ENCODE measurements around the gene ARHGAP18. TPM values are rescaled to one million over a fixed set of nuclear protein-coding genes. Genes with fewer than 3 reads are reported as not detected.

Gene ARHGAP18
- total and polyA plus RNA-seq, 12 donors = 2.2 to 15.4 (median 4.1) TPM

DNA sequence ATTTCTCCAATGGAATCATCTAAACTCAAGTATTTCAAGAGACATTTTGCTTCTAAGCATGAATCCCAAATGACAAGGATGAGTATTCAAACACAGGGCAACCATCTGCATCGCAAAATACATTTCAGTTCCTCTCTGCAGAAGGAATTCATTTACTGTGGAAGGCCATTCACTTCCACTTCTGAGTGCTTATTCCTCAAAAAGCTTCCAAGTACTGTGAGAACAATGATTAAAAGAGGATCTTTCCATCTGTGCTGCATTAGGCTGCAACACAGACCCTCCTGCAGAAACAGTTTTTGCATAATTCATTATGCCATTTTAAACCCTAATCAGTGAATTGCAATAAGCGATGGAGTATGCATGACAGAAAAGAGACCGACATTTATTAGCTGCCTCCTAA is 52.5 kb downstream of the ARHGAP18 start:
- intact Hi-C loops (cut with DNase I) = no loop called here
- no peak for DNase-seq
- Histone ChIP-seq H3K27ac (no peak overlapping the region), H3K9me3 (no peaks in the 10 kb centered on the region), H3K27me3 (no peaks in the 10 kb centered on the region), H3K4me1 (peaks cover 0 to 30% (median 11%) of the 10 kb centered on the region in 9 donors), H3K36me3 (no peaks in the 10 kb centered on the region), H3K4me3 (no peak overlapping the region)
- no peak for ATAC-seq
- 86 to 90% methylated on average over 3 of the region's 3 CpGs for WGBS, 2 donors
- TF ChIP-seq, protein P1, sequence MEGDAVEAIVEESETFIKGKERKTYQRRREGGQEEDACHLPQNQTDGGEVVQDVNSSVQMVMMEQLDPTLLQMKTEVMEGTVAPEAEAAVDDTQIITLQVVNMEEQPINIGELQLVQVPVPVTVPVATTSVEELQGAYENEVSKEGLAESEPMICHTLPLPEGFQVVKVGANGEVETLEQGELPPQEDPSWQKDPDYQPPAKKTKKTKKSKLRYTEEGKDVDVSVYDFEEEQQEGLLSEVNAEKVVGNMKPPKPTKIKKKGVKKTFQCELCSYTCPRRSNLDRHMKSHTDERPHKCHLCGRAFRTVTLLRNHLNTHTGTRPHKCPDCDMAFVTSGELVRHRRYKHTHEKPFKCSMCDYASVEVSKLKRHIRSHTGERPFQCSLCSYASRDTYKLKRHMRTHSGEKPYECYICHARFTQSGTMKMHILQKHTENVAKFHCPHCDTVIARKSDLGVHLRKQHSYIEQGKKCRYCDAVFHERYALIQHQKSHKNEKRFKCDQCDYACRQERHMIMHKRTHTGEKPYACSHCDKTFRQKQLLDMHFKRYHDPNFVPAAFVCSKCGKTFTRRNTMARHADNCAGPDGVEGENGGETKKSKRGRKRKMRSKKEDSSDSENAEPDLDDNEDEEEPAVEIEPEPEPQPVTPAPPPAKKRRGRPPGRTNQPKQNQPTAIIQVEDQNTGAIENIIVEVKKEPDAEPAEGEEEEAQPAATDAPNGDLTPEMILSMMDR (IDR thresholded peaks at IDR 0.05) = no peak

DNA sequence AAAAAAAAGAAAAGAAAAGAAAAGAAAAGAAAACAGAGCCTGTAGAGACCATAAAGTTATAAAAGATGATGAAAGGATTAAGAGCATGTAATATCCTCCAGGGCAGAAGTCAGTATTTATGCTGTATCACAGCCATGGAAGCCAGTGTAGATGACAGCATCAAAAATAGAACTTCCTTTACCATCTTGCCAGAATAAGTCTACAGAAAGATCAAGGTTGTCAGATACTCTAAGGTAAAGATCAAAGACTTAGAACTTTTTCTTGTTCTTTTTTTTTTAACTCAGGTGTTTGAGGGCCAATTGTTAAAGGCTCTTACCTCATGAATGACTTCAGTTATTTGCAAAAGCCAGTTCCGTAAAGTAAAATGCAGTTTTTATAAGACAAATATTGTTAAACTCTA is 54.6 kb downstream of the ARHGAP18 start:
- no peaks in the 10 kb centered on the region for H3K36me3 ChIP-seq
- 97% methylated on average over 1 of the region's 1 CpG for WGBS, 2 donors
- H3K27ac ChIP-seq = no peak overlapping the region
- H3K4me3 ChIP-seq = no peak overlapping the region
- DNase-seq = no peak
- no peak for ATAC-seq
- no peaks in the 10 kb centered on the region for H3K27me3 ChIP-seq
- intact Hi-C loops (cut with DNase I) = no loop called here
- no peaks in the 10 kb centered on the region for H3K9me3 ChIP-seq
- TF ChIP-seq, protein P1 (IDR thresholded peaks at IDR 0.05) = no peak
- H3K4me1 ChIP-seq = peaks cover 0 to 26% (median 7%) of the 10 kb centered on the region in 9 donors

DNA sequence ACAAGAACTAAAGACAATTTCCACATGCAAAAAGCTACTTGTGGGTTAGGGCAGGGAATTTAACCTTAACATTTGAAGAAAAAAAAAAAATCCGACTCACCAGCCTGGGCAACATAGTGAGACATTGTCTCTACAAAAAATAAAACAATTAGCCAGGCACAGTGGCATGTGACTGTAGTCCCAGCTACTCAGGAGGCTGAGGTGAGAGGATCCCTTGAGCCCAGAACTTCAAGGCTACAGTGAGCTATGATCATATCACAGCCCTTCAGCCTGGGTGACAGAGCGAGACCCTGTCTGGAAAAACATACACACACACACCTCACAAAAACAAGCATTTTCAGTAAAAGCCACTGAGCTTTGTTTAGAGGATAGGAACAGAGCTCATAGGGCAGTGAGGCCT is 56.2 kb downstream of the ARHGAP18 start:
- H3K27ac ChIP-seq = no peak overlapping the region
- intact Hi-C loops (cut with DNase I) = no loop called here
- H3K36me3 ChIP-seq = no peaks in the 10 kb centered on the region
- TF ChIP-seq, protein P1 (IDR thresholded peaks at IDR 0.05) = no peak
- no peak overlapping the region for H3K4me3 ChIP-seq
- WGBS, 2 donors = 93% methylated on average over 2 of the region's 2 CpGs
- DNase-seq (no peak), ATAC-seq (no peak)
- peaks cover 0 to 28% (median 12%) of the 10 kb centered on the region in 9 donors for H3K4me1 ChIP-seq
- H3K9me3 ChIP-seq = no peaks in the 10 kb centered on the region
- H3K27me3 ChIP-seq = no peaks in the 10 kb centered on the region

DNA sequence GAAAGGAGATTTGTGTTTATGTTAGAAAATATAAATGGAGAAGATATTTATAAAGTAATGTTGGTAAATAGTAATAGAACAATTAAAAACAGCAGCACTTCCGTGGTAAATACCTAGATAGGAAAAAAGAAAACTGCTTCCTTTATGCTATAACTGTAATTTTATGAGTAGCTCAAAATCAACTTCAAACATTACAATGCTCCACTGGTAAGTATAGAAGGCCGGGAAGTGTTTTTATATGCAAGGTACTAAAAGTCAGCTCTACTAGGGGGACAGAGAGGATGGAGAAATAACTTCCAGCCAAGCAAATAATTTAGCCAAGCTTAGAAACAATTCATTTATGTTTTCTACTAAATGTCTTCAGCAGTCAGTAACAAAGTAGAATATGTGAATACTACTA is 56.7 kb downstream of the ARHGAP18 start:
- H3K36me3 ChIP-seq = no peaks in the 10 kb centered on the region
- no peaks in the 10 kb centered on the region for H3K9me3 ChIP-seq
- H3K27ac ChIP-seq = no peak overlapping the region
- no peaks in the 10 kb centered on the region for H3K27me3 ChIP-seq
- peaks cover 0 to 28% (median 12%) of the 10 kb centered on the region in 9 donors for H3K4me1 ChIP-seq
- H3K4me3 ChIP-seq = no peak overlapping the region
- intact Hi-C loops (cut with DNase I) = no loop called here
- ATAC-seq (no peak), DNase-seq (no peak)
- WGBS, 2 donors = 76 to 83% methylated on average over 2 of the region's 2 CpGs
- TF ChIP-seq, protein P1 (IDR thresholded peaks at IDR 0.05) = no peak
